COLO668 (cell line): ENCODE results near the gene TIMM29.

Source experiments
- DNase-seq: peaks from one replicate; lab custom pipeline; 2025; ENCODE audit not compliant: unreplicated experiment; lab: John Stamatoyannopoulos, UW

The TIMM29 gene

GRCh38 chr19:10928563-10929401, at the start of gene TIMM29, which contains the start of gene YIPF2:
Gene TIMM29, plus strand, starts transcription at chr19:10928811. Its CDS starts 12 bp downstream, at chr19:10928823.
Gene YIPF2, minus strand, starts transcription at chr19:10928639. Its CDS starts 229 bp downstream, at chr19:10928410.
- DNase-seq: peak; percentile 97

DNA sequence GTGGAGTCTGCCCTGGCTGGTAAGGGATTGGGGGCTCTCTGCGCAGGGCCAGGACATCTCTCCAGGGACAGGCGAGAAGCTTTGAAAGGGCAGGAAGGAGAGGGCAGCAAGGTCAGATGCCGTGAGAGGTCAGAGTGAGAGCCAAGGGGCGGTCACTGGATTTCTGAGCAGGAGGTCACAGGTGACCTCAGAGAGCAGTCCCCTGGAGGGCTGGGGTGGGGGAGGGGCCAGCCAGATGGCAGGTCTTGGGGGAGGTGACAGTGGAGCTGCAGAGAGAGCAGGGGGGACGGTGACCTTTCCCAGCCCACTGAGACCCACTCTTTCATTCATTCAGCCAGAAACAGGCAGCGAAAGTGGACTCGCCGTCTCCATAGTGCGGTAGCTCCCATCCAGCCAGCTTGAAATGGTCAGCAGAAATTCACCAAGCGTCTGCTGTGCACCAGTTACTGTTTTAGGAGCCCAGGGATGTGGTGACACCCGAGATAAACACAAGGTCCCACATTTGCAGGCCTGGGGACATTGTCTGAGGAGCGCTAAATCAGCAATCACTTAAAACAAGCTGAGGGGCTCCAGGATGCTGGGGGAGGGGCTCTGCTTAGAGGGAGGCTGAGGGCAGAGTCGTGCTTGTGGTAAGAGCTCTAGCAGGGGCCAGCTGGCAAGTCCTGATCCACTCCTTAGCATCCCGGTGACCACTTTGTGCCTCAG, 47.1 kb upstream of the TIMM29 start:
- DNase-seq: no peak

DNA sequence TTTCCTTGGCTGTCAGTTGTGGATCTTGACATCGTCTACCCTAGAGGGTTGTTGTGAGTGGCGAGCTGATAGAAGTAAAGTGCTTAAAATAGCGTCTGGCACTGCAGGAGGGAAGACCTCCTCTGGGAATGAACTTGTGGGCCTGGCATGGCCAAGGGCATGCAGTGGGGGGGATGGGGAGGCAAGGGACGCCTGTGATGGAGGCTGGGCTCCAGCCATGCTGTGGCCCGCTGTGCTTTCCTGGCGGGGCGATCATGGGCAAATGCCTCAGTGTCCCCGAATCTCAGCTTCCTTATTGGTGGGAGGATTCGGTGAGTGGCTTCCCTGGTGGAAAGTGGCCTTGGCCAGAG, 46.5 kb upstream of the TIMM29 start:
- no peak for DNase-seq

DNA sequence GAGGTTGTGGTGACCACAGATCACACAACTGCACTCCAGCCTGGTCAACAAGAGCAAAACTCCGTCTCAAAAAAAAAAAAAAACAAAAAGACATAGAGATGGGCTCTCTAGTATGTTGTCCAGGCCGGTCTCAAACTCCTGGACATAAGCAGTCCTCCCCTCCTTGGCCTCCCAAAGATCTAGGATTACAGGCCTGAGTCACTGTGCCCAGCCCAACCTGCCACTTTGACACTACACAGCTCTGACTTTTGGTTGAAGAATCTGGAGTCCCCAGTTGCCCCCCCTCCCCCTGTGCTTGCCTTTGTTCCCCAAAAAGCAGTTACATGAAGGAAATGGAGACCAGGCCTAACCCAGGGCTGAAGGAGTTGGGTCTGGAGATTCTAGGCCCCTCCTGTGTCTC, 44.3 kb upstream of the TIMM29 start:
- DNase-seq: no peak

- DNase-seq: no peak
These were observed 43.1 kb upstream of the TIMM29 start for GRCh38 chr19:10885201-10886169.

GRCh38 chr19:10887616-10888367, 40.8 kb upstream of the TIMM29 start:
- no peak for DNase-seq

DNA sequence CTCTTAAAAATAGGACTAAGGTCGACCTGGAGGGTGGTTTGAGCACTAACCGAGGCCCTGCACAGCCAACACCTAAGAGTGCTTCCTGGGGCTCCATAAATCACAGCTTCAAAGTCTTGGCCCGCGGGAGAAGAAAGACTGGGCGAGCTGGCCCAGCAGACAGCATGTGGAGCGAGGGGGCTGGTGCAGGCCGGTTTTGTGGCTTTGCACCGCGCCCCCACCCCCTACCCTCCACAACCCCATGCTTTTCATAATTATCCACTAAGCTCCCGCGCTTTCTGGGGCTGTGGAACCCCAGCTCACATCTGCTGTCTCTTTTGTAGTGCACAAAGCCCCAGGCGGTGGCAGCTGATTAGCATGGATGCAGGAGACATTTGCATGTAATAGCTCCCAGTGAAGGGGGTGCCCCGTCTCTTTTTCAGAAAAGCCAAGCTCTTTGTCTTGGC, 40.2 kb upstream of the TIMM29 start:
- no peak for DNase-seq

- DNase-seq: no peak
These were observed 38.7 kb upstream of the TIMM29 start for GRCh38 chr19:10889880-10890279.

GRCh38 chr19:10891405-10892086, 37.1 kb upstream of the TIMM29 start:
- DNase-seq: peak; percentile 70

- peak; percentile 83 for DNase-seq
These were observed 36.4 kb upstream of the TIMM29 start for GRCh38 chr19:10892256-10892655.

- no peak for DNase-seq
These were observed 33.7 kb upstream of the TIMM29 start for GRCh38 chr19:10894911-10895213.

DNA sequence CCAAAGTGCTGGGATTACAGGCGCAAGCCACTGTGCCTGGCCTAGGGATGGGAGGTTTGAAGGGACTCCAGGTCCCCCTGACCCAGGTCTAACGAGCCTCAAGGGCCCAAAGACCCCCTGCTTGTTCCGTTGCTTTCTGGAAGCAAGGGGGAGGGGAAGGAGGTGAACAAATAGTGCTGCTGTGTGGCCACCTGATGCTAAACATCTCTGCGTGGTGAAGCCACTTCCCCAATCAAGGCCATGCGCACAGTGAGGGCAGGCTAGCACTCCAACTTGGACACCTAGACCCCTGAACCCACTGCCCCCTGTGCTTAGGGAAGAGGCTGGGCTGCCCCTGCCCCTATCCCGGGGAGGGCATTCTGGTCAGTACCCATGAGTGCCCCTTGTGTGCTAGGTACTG, 33.2 kb upstream of the TIMM29 start:
- no peak for DNase-seq

DNA sequence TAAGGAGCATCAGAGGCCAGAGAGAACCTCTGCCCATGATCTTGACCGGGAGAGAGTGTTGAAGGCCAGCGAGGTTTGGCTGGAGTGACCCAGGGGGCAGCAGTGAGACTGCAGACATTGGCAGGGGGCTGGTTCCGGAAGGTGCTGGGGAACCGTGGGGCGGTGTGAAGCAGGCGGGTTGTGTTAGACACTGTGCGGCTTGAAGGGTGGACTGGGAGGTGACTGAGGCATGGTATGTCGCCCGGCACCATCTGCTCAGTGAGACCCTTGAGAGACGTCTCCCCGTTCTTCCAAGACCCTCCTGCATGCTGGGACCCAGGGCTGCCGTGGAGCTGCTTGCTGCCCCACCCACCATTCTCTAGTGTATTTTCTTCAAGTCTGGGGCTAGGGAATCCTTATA, 32.7 kb upstream of the TIMM29 start:
- no peak for DNase-seq

DNA sequence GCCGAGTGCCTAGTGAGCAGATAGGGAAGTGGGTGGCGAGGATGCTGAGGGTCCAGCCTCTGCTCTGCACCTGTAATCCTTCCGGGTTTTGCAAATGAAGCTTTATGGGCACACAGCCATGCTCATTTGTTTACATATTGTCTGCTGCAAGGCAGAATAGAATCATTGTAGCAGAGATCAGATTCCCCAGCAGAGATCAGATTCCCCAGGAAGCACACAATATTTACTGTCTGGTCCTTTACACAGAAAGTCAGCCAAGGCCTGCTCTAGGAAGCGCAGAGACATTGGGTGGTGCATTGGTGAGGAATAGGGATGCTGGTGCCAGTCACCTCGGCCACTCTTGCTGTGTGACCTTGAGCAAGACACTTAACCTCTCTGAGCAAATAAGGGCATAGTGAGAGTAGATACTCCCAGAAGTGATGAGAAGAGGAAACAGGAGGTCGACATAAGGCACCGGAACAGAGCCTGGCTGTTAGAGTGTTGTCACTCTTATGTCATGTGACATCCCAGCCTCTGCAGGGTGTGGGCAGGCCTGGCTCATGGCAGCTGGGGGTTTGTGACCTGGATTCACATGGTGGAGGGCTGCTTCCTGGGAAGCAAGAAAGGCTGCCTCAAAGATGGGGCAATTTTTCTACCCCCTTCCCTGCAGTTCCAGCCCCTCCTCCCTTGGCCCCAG, 31.6 kb upstream of the TIMM29 start:
- DNase-seq: peak; percentile 84

DNA sequence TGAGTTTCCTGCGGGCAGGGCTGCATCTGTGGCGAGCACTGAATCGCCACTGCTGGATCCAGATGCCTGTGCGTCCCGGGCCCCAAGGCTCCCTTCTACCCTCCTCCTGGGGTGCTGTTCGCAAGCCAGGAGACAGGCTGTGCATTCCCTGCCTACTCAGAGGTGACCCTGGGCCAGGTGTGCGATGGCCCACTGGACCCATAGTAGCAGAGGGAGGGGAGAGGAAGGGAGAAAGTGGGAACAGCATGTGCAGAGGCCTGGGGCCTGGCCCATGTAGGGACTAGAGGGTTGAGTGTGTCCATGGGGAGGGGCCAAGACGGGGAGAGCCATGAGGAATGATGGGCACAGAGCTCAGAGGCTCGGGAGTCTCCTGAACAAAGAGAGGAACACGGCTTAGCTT, 30.0 kb upstream of the TIMM29 start:
- no peak for DNase-seq

DNA sequence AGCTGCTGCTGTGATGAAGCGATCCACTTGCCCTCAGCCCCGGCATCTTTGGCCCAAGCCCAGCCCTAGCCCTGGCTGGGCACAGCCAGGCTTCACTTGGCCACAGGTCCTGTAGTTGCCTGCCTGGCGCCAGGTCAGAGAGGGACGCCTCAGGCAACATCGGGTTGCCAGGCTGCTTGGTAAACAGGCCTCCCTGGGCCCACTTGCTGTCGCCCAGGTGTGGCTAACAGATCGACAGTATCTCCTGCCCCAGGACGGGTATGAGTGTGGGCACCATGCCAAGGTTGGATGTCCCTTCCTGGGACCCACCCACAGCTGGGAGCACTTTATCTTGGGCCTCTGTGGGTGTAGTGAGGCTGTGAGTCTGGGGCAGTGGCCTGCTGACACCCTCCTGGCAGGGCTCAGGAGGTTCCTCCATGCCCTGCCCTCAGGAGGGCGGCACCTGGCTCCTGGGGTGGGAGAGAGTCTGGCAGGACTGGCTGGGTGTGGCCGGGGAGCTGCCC, 29.4 kb upstream of the TIMM29 start:
- peak; percentile 90 for DNase-seq

- DNase-seq: no peak
These were observed 20.7 kb upstream of the TIMM29 start for GRCh38 chr19:10907925-10908324.

GRCh38 chr19:10908380-10908960, 20.1 kb upstream of the TIMM29 start:
- no peak for DNase-seq
